Measurements from ENCODE around the gene HYOU1.
"Not testable (repeated sequence)": the region's sequence is repeated elsewhere in the genome, so short reads cannot be mapped to it uniquely, and the experiment has no call there.

The HYOU1 gene

DNA sequence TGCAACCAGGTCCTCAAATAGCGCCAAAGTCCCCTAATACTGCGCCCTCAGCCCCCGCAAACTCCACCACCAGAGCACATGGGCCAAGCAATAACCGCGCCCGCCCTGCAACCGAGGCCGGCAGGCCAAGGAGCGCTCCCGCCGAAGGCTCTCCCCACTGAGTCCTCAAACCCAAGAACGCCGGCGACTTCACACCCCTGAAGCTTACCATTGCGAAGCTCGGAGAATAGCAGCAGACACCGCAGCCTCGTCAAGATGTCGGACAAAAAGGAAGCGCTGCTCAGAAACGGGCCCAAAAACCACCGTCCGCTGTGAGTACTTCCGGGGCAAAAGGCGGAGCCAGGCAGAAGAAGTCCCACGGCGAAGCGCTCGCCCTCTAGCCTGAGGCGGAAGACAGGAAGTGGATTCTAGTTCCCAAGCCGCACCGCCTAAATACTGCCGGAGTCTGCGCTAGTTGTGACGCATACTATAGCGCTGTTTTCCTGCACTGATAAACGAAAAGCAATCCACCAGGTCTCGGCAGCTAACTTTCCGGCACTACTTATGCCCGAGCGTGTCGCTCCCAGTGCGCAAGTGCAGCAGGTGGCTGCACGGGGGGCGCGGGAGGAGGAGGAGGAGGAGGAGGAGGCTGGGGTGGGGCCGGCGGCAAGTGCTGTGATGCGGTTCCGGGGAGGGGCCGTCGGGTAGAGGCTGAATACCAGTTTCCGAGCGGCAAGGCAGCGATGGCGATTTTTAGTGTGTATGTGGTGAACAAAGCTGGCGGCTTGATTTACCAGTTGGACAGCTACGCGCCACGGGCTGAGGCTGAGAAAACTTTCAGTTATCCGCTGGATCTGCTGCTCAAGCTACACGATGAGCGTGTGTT is 38.7 kb downstream of the HYOU1 start, which contains the start of the genes RPS25 and TRAPPC4:
Gene RPS25, minus strand, starts transcription at position 270 of the 865 bp plus-strand sequence. Its CDS starts 59 bp downstream, at position 211.
Gene TRAPPC4, plus strand, starts transcription at position 693 of the 865 bp plus-strand sequence. Its CDS starts 30 bp downstream, at position 723.
- DNase-seq = peak; percentile 89 to 98

GRCh38 chr11:119017377-119017776 is 39.6 kb downstream of the HYOU1 start:
- DNase-seq = not testable (repeated sequence)

DNA sequence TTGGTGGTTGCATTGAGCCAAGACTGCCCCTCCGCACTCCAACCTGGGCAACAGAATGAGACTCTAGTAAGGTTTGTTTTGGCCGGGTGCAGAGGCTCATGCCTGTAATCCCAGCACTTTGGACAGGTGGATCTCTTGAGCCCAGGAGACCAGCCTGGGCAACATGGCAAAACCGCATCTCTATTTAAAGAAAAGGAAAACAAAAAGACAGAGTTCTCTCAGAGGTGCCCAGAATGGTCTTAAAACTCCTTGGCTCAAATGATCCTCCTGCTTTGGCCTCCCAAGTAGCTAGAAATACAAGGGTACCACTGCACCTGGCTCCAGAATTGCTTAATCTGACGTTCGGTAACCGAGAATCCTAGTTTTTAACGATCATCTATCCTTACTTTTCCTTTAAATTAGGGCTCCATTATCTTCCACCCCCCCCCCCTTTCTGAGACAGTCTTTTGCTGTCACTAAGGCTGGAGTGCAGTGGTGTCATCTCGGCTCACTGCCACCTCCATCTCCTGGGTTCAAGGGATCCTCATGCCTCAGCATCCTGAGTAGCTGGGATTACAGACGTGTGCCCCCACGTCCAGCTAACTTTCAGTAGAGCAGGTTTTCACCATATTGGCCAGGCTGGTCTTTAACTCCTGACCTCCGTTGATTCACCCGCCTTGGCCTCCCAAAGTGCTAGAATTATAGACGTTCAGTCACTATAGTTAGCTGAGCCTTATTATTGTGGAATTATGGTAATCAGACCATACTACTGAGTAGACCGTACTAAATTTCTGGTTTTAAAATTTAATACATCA is 40.6 kb downstream of the HYOU1 start:
- no peak for DNase-seq

- no peak for DNase-seq
Measured at GRCh38 chr11:119015054-119015611, 41.9 kb downstream of the HYOU1 start.

GRCh38 chr11:119014209-119014924 is 42.6 kb downstream of the HYOU1 start:
- no peak for DNase-seq

GRCh38 chr11:119012629-119013170 is 44.3 kb downstream of the HYOU1 start:
- DNase-seq = no peak

GRCh38 chr11:119011476-119012053 is 45.4 kb downstream of the HYOU1 start:
- no peak for DNase-seq

GRCh38 chr11:119006656-119007055 is 50.3 kb downstream of the HYOU1 start:
- no peak for DNase-seq

- DNase-seq = no peak
Measured at GRCh38 chr11:119000906-119001305, 56.1 kb downstream of the HYOU1 start.

DNA sequence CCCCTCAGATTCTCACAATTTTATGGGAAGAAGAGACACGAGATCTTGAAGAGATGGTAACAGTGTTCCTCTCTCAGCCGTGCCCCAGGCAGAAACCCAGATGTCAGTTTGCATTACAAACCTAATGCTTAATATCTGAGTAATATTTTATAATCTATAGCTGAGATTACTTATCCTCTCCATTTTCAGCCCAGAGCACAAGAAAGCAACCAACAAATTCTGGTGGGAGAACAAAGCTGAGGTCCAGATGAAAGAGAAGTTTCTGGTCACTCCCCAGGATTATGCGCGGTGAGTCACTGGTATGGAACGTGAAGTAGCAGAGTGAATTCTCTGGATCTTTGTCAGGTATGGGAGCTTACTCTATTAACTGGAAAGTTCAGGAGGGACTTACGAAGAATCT is 58.2 kb downstream of the HYOU1 start:
- peak; percentile 46 to 75 for DNase-seq

DNA sequence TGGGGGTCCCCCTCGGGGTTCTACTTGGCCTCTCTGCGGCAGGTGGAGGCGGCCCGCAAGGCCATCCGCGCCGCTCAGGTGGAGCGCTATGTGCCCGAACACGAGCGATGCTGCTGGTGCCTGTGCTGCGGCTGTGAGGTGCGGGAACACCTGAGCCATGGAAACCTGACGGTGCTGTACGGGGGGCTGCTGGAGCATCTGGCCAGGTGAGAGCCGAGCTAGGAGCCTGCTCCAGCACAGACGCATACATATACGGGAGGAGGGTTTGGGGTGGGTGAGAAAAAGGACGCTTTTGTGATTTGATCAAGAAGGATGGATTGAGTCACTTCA is 58.7 kb downstream of the HYOU1 start:
- no peak for DNase-seq

DNA sequence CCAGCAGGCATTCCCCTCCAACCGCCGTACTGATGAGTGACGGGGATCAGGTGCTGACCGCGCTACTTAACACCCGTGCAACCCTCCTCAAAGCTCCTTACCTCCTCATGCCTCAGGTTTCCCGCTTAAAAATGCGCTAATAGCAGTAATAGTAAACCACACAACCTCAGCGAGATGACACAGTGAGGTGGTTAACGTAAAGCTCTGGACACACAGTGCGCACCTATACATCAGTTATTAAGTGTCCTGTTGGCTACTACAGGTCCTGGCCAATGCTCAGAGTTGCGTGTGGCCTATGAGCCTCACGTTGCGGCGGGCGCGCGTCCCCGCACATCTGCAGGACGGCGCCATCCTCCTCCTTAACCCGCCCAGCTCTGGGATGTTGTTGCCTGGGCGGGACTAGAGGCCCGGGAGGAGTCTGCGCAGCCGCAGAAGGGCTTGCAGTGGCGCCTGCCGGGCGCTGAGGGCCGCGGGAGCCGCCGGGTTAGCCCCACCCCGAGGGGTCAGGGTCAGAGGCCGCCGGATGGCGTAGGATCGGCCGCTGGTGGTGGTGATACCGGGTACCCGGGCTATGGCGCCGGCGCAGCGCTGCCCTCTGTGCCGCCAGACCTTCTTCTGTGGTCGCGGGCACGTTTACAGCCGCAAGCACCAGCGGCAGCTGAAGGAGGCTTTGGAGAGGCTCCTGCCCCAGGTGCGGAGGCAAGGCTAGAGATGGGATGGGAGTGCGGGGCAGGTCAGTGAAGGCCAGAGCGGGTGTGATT is 59.2 kb downstream of the HYOU1 start, which contains the start of gene CENATAC:
Gene CENATAC, plus strand, starts transcription at position 512 of the 761 bp plus-strand sequence. Its CDS starts 60 bp downstream, at position 572.
- DNase-seq = peak; percentile 80 to 92

- DNase-seq = no peak
Measured at GRCh38 chr11:118996926-118997626, 59.9 kb downstream of the HYOU1 start.
